Neuronal stem cell (in vitro differentiated cells): ENCODE results near the gene OSBPL6.

Experiments
- DNase-seq: peaks from one replicate; pipeline ENCODE4 v3.0.0-alpha.2; 2013; ENCODE audit warnings: low spot score
- H2AFZ ChIP-seq: one replicate; pipeline ENCODE4 v1.6.1; 2013; ENCODE audit warnings: mild to moderate bottlenecking, low read length, inconsistent platforms
- H2AK5ac ChIP-seq: 2 replicates; pipeline ENCODE4 v1.6.1; 2013; ENCODE audit warnings: low read depth, mild to moderate bottlenecking, inconsistent platforms, low read length, moderate library complexity, mixed read lengths
- H2BK120ac ChIP-seq: 2 replicates; pipeline ENCODE4 v1.6.1; 2013; ENCODE audit warnings: low read depth, mild to moderate bottlenecking, inconsistent platforms, low read length, moderate library complexity, mixed read lengths
- H2BK12ac ChIP-seq: one replicate; pipeline ENCODE4 v1.6.1; 2013; ENCODE audit warnings: low read length, inconsistent platforms
- H2BK15ac ChIP-seq: 2 replicates; pipeline ENCODE4 v1.6.1; 2013; ENCODE audit warnings: mild to moderate bottlenecking, low read length, inconsistent platforms, mixed read lengths
- H2BK5ac ChIP-seq: one replicate; pipeline ENCODE4 v1.6.1; 2013; ENCODE audit warnings: inconsistent platforms, mild to moderate bottlenecking, low read length, moderate library complexity
- H3K14ac ChIP-seq: one replicate; pipeline ENCODE4 v1.6.1; 2013; ENCODE audit warnings: low read length, inconsistent platforms
- H3K18ac ChIP-seq: 2 replicates; pipeline ENCODE4 v1.6.1; 2013; ENCODE audit warnings: low read length, inconsistent platforms
- H3K23ac ChIP-seq: 2 replicates; pipeline ENCODE4 v1.6.1; 2013; ENCODE audit warnings: low read depth, mild to moderate bottlenecking, mixed read lengths, low read length, inconsistent platforms; ENCODE audit not compliant: poor library complexity
- H3K27ac ChIP-seq: replicated peaks from 3 replicates; pipeline ENCODE4 v1.5.1; 2013; ENCODE audit warnings: low read length, inconsistent platforms
- H3K27me3 ChIP-seq, 3 experiments: 2 replicates each; pipeline ENCODE4 v1.6.1; 2013; ENCODE audit warnings: low read length in 3 of 3, mild to moderate bottlenecking in 2 of 3, inconsistent platforms in 1 of 3, low read depth in 1 of 3, mixed read lengths in 1 of 3, moderate library complexity in 1 of 3; ENCODE audit not compliant: control insufficient read depth in 3 of 3, insufficient read depth in 3 of 3
- H3K36me3 ChIP-seq, 2 donors: replicated peaks in 1 of 2; 2 replicates each; pipeline ENCODE4 v1.6.1; 2013; ENCODE audit warnings: low read length in 2 of 2; ENCODE audit not compliant: control insufficient read depth in 2 of 2, insufficient read depth in 2 of 2
- H3K4ac ChIP-seq: 2 replicates; pipeline ENCODE4 v1.6.1; 2013; ENCODE audit warnings: inconsistent platforms, mild to moderate bottlenecking, low read length, moderate library complexity
- H3K4me1 ChIP-seq, 2 donors: 1 replicate in 1 of 2; 2 replicates in 1 of 2; pipeline ENCODE4 v1.6.1; 2013; ENCODE audit warnings: low read length in 2 of 2, low read depth in 1 of 2; ENCODE audit not compliant: control insufficient read depth in 2 of 2, insufficient read depth in 1 of 2
- H3K4me2 ChIP-seq: one replicate; pipeline ENCODE4 v1.6.1; 2013; ENCODE audit warnings: mild to moderate bottlenecking, low read length, inconsistent platforms; ENCODE audit not compliant: insufficient read depth, poor library complexity, severe bottlenecking
- H3K4me3 ChIP-seq, 2 donors: 2 replicates each; pipeline ENCODE4 v1.5.1; 2013; ENCODE audit warnings: low read length in 2 of 2, mild to moderate bottlenecking in 2 of 2, inconsistent platforms in 1 of 2, moderate library complexity in 1 of 2
- H3K79me1 ChIP-seq: one replicate; pipeline ENCODE4 v1.6.1; 2013; ENCODE audit warnings: low read depth, mild to moderate bottlenecking, inconsistent platforms, low read length, moderate library complexity
- H3K9ac ChIP-seq: one replicate; pipeline ENCODE4 v1.6.1; 2013; ENCODE audit warnings: mild to moderate bottlenecking, low read depth, low read length, inconsistent platforms; ENCODE audit not compliant: poor library complexity
- H3K9me3 ChIP-seq, 2 donors: replicated peaks in 1 of 2; 2 replicates each; pipeline versions ENCODE3 to v1.6.1; 2013; ENCODE audit warnings: low read length in 2 of 2, mild to moderate bottlenecking in 2 of 2, inconsistent platforms in 1 of 2, low read depth in 1 of 2, mixed read lengths in 1 of 2, moderate library complexity in 1 of 2; ENCODE audit not compliant: control insufficient read depth in 2 of 2, insufficient read depth in 1 of 2
- H4K8ac ChIP-seq: one replicate; pipeline ENCODE4 v1.6.1; 2013; ENCODE audit warnings: low read depth, mild to moderate bottlenecking, inconsistent platforms, low read length, moderate library complexity
- H4K91ac ChIP-seq: one replicate; pipeline ENCODE4 v1.6.1; 2013; ENCODE audit warnings: low read length, low read depth, mild to moderate bottlenecking, inconsistent platforms; ENCODE audit not compliant: poor library complexity
- WGBS, 2 donors: extraction: QIAGEN DNeasy Blood & Tissue Kit; methylation state at CpG; one replicate each; pipeline ENCODE4 v1.1.7; 2013; ENCODE audit warnings: missing lambda C conversion rate in 2 of 2, mixed read lengths in 1 of 2; ENCODE audit not compliant: insufficient read length in 2 of 2, insufficient replicate concordance in 1 of 2; ENCODE audit errors: extremely low coverage in 2 of 2; 5-methylcytosine and 5-hydroxymethylcytosine counted together

OSBPL6 gene

DNA sequence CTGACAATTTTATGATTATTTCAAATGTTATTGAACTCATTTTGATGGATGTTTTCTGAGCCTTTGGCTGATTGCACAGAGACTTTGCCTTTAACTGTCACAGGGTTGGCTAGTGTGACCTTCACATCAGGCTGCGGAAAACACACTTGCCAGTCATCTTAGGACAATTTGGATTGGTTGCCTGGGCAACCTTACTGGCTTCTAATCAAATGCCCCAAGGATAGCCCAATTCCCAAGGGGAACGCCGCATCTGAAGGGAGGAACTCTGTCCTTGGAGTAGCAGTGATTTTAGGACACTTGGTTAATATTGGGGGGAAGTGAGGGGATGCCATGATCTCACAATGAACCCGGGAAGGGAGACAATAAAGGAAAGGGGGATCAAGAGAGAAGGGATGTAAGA lies 29.5 kb downstream of the OSBPL6 start:
- no CpG with 5 or more reads among the region's 4 CpGs for WGBS, 2 donors
- Histone ChIP-seq H2BK15ac (no peak overlapping the region), H3K14ac (no peak overlapping the region), H3K4me3 (no peak overlapping the region), H3K9me3 (peaks cover 0 to 2% of the 10 kb centered on the region in 2 donors), H3K27me3 (no peaks in the 10 kb centered on the region), H3K4me2 (no peak overlapping the region), H3K23ac (no peak overlapping the region), H3K27ac (no peak overlapping the region), H2AK5ac (no peak overlapping the region), H3K4me1 (peaks cover 17 to 22% of the 10 kb centered on the region in 2 donors), H2BK120ac (no peak overlapping the region), H4K8ac (no peak overlapping the region), H3K9ac (no peak overlapping the region), H2AFZ (no peak overlapping the region), H3K4ac (no peak overlapping the region), H3K18ac (no peak overlapping the region), H2BK12ac (no peak overlapping the region), H3K79me1 (no peaks in the 10 kb centered on the region), H4K91ac (no peak overlapping the region), H2BK5ac (no peak overlapping the region), H3K36me3 (no peaks in the 10 kb centered on the region)
- no peak for DNase-seq

DNA sequence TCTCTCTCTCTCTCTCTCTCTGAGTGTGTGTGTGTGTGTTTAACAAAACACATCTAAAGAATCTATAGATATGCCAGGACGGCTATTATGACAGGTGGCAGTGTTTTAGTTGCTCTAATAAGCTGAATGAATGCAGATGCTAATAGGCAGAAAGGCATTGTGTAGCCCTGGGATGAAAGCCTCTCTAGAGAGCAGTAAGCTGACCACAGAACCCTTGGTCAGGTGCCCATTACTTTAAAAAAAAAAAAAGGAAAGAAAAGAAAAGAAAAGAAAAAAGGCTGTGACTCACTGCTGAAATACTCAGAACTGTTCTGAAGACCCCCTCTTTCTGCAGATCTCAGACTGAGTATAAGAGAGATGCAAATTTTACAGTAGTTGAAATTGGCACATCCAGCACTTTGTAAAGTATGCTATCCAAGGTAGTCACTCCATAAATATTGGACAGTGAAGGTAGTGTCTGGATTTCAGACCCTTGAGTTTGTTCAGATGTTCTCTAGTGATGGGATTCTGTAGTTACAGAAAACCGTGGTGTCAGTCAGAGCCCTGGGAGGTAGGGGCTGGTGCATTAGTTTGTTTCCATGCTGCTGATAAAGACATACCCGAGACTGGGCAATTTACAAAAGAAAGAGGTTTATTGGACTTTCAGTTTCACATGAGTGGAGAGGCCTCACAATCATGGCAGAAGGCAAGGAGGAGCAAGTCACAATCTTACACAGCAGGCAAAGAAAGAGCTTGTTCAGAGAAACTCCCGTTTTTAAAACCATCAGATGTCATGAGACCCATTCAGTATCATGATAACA lies 30.9 kb downstream of the OSBPL6 start:
- Histone ChIP-seq H2BK15ac (no peak overlapping the region), H3K4me2 (peak overlapping the region; percentile 27), H4K91ac (no peak overlapping the region), H3K79me1 (no peaks in the 10 kb centered on the region), H3K23ac (no peak overlapping the region), H3K9me3 (peaks cover 0 to 2% of the 10 kb centered on the region in 2 donors), H3K4me3 (no peak overlapping the region), H3K9ac (no peak overlapping the region), H3K27ac (no peak overlapping the region), H2BK120ac (no peak overlapping the region), H2BK12ac (no peak overlapping the region), H3K27me3 (no peaks in the 10 kb centered on the region), H4K8ac (no peak overlapping the region), H2AK5ac (no peak overlapping the region), H3K18ac (no peak overlapping the region), H3K4me1 (peaks cover 17 to 22% of the 10 kb centered on the region in 2 donors), H2AFZ (peak overlapping the region; percentile 54), H3K36me3 (no peaks in the 10 kb centered on the region), H2BK5ac (no peak overlapping the region), H3K14ac (no peak overlapping the region), H3K4ac (no peak overlapping the region)
- WGBS, 2 donors: no CpG with 5 or more reads among the region's 4 CpGs
- no peak for DNase-seq

DNA sequence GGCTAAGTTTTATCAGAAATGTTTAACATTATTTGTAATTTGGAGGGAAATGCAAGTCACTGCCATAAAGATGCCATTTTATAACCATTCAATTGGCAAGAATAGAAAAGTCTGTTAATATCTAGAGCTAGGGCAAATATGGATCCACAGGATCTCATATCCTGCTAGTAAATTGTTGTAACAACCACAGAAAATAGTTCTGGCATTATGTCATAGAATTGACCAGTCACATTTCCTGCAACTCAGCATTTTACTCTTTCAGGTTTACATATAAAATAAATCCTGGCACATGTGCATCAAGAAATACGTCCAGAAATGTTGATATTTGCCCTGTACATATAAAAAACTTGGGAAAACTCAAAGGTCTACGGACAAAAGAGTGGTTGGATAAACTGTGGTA lies 32.9 kb downstream of the OSBPL6 start:
- Histone ChIP-seq H4K8ac (no peak overlapping the region), H3K79me1 (no peaks in the 10 kb centered on the region), H3K14ac (no peak overlapping the region), H2AK5ac (no peak overlapping the region), H2BK5ac (no peak overlapping the region), H3K36me3 (no peaks in the 10 kb centered on the region), H3K4me2 (no peak overlapping the region), H3K4ac (no peak overlapping the region), H2AFZ (no peak overlapping the region), H3K27ac (no peak overlapping the region), H2BK120ac (no peak overlapping the region), H2BK12ac (no peak overlapping the region), H3K9ac (no peak overlapping the region), H3K4me1 (peaks cover 18 to 22% of the 10 kb centered on the region in 2 donors), H4K91ac (no peak overlapping the region), H3K9me3 (peaks cover 0 to 2% of the 10 kb centered on the region in 2 donors), H3K27me3 (no peaks in the 10 kb centered on the region), H3K4me3 (no peak overlapping the region), H2BK15ac (no peak overlapping the region), H3K18ac (no peak overlapping the region), H3K23ac (no peak overlapping the region)
- no peak for DNase-seq
- WGBS, 2 donors: no CpG with 5 or more reads among the region's 2 CpGs

DNA sequence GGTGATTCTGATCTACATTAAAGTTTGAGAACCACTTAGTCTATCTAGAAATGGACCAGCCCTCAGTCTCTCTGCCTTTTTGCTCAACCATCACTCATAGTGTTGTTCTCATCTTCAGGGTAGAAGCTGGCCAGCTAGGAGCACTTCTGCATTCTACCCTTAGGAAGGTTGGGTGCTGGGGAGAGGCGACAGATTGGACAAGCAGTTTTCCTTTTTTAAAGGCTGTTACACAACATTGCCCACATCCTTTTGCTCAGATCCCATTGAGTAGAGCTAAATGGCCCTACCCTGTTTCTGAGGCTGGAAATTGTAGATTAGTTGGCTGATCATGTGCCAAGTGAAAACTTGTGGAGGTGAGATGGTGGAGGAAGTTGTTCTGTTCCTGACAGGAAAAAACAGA lies 35.6 kb downstream of the OSBPL6 start:
- Histone ChIP-seq H4K91ac (no peak overlapping the region), H3K4me2 (no peak overlapping the region), H3K79me1 (no peaks in the 10 kb centered on the region), H2BK5ac (no peak overlapping the region), H3K9me3 (peaks cover 0 to 2% of the 10 kb centered on the region in 2 donors), H2AK5ac (no peak overlapping the region), H3K4me3 (no peak overlapping the region), H3K18ac (no peak overlapping the region), H2BK15ac (no peak overlapping the region), H2AFZ (no peak overlapping the region), H2BK120ac (no peak overlapping the region), H4K8ac (no peak overlapping the region), H3K4me1 (peaks cover 7 to 11% of the 10 kb centered on the region in 2 donors), H3K9ac (no peak overlapping the region), H3K23ac (no peak overlapping the region), H2BK12ac (no peak overlapping the region), H3K4ac (no peak overlapping the region), H3K36me3 (no peaks in the 10 kb centered on the region), H3K27ac (no peak overlapping the region), H3K14ac (no peak overlapping the region), H3K27me3 (no peaks in the 10 kb centered on the region)
- no CpG with 5 or more reads among the region's 1 CpG for WGBS, 2 donors
- no peak for DNase-seq
